ENCODE results near the gene WDR70. TPM values are rescaled to one million over a fixed set of nuclear protein-coding genes. Genes with fewer than 3 reads are reported as not detected.
"Not testable (repeated sequence)": the region's sequence is repeated elsewhere in the genome, so short reads cannot be mapped to it uniquely, and the experiment has no call there.

Gene WDR70
- total RNA-seq, 3 donors from 2014 or later (not counting 1 experiment from before 2014, with no cell fraction given): 36.3 to 47.0 (median 41.3) TPM

GRCh38 chr5:37578176-37578575 is 199.1 kb downstream of the WDR70 start:
- Histone ChIP-seq H3K36me3 (ENCODE audit: control insufficient read depth, insufficient read depth, low read length) (no peaks in the 10 kb centered on the region), H3K27me3 (ENCODE audit: control insufficient read depth, insufficient read depth, low read length) (no peaks in the 10 kb centered on the region), H3K4me3 (ENCODE audit: low read length) (no peak overlapping the region), H3K9me3 (ENCODE audit: control insufficient read depth, insufficient read depth, low read length) (no peaks in the 10 kb centered on the region), H3K4me1 (ENCODE audit: control insufficient read depth, insufficient read depth, low read length) (no peaks in the 10 kb centered on the region), H3K27ac (ENCODE audit: low read length) (no peak overlapping the region)
- 100% methylated on average over 2 of the region's 3 CpGs for WGBS (ENCODE audit: insufficient coverage)
- no peaks in the 10 kb centered on the region for H3K36me3 Mint-ChIP-seq
- no peak overlapping the region for H3K4me3 Mint-ChIP-seq
- no peak overlapping the region for H3K27ac Mint-ChIP-seq
- TF ChIP-seq, protein P1, sequence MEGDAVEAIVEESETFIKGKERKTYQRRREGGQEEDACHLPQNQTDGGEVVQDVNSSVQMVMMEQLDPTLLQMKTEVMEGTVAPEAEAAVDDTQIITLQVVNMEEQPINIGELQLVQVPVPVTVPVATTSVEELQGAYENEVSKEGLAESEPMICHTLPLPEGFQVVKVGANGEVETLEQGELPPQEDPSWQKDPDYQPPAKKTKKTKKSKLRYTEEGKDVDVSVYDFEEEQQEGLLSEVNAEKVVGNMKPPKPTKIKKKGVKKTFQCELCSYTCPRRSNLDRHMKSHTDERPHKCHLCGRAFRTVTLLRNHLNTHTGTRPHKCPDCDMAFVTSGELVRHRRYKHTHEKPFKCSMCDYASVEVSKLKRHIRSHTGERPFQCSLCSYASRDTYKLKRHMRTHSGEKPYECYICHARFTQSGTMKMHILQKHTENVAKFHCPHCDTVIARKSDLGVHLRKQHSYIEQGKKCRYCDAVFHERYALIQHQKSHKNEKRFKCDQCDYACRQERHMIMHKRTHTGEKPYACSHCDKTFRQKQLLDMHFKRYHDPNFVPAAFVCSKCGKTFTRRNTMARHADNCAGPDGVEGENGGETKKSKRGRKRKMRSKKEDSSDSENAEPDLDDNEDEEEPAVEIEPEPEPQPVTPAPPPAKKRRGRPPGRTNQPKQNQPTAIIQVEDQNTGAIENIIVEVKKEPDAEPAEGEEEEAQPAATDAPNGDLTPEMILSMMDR (IDR thresholded peaks at IDR 0.05): no peak
- ATAC-seq: no peak
- no peak for DNase-seq
- intact Hi-C loops (cut with micrococcal nuclease): no loop called here
- no peaks in the 10 kb centered on the region for H3K27me3 Mint-ChIP-seq (ENCODE audit: low read depth in 2 of 2)
- peaks cover 6 to 8% of the 10 kb centered on the region in 2 donors for H3K4me1 Mint-ChIP-seq
- H3K9me3 Mint-ChIP-seq: no peaks in the 10 kb centered on the region

DNA sequence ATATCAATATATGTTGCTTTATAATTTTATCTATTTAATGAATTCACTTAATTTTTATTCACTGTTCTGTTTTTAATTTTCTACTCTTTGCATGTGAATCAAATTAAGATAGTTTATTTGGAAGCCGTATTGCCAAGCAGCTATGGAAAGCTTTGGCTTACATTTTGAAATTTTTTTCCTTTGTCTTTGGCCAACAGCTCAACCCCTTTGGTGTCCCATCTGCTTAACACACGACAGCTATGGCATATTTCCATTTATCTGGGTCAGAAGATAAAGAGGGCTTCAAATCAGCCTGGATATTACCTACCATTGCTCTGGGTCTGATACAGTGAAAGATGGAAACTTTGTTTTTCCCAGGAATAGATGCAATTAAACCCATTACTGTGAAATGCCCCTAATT is 201.0 kb downstream of the WDR70 start:
- Mint-ChIP-seq H3K27me3 (ENCODE audit: low read depth in 2 of 2) (no peaks in the 10 kb centered on the region), H3K36me3 (no peaks in the 10 kb centered on the region), H3K27ac (no peak overlapping the region), H3K4me1 (peaks cover 6 to 7% of the 10 kb centered on the region in 2 donors), H3K9me3 (no peaks in the 10 kb centered on the region), H3K4me3 (no peak overlapping the region)
- no peak overlapping the region for H3K27ac ChIP-seq (ENCODE audit: low read length)
- DNase-seq: no peak
- no peak overlapping the region for H3K4me3 ChIP-seq (ENCODE audit: low read length)
- H3K36me3 ChIP-seq (ENCODE audit: control insufficient read depth, insufficient read depth, low read length): no peaks in the 10 kb centered on the region
- 100% methylated on average over 2 of the region's 2 CpGs for WGBS (ENCODE audit: insufficient coverage)
- TF ChIP-seq, protein P1 (IDR thresholded peaks at IDR 0.05): no peak
- no peak for ATAC-seq
- no peaks in the 10 kb centered on the region for H3K4me1 ChIP-seq (ENCODE audit: control insufficient read depth, insufficient read depth, low read length)
- no peaks in the 10 kb centered on the region for H3K27me3 ChIP-seq (ENCODE audit: control insufficient read depth, insufficient read depth, low read length)
- intact Hi-C loops (cut with micrococcal nuclease): no loop called here
- H3K9me3 ChIP-seq (ENCODE audit: control insufficient read depth, insufficient read depth, low read length): no peaks in the 10 kb centered on the region

DNA sequence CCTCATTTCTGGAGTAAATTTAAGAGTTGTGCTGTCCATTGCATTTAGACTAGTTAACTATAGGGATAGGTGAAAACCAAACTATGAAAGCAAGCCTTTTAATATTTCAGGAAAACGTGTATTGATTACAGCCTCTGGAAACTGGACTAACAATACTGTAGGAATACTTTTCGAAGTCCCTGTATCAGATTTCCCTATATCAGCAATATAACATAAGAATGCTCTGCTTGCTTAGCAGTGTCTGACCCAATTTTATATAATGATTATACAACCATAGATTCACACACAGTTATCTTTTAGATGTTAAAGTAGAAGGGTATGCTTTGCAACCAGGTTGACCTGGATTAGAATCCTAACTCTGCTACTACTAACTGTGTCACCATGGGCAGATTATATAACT is 203.1 kb downstream of the WDR70 start:
- intact Hi-C loops (cut with micrococcal nuclease): no loop called here
- H3K36me3 Mint-ChIP-seq: no peaks in the 10 kb centered on the region
- no peaks in the 10 kb centered on the region for H3K27me3 ChIP-seq (ENCODE audit: control insufficient read depth, insufficient read depth, low read length)
- H3K4me3 ChIP-seq (ENCODE audit: low read length): no peak overlapping the region
- TF ChIP-seq, protein P1 (IDR thresholded peaks at IDR 0.05): no peak
- H3K9me3 ChIP-seq (ENCODE audit: control insufficient read depth, insufficient read depth, low read length): no peaks in the 10 kb centered on the region
- no peak overlapping the region for H3K27ac ChIP-seq (ENCODE audit: low read length)
- no peaks in the 10 kb centered on the region for H3K27me3 Mint-ChIP-seq (ENCODE audit: low read depth in 2 of 2)
- no peaks in the 10 kb centered on the region for H3K9me3 Mint-ChIP-seq
- no peak overlapping the region for H3K4me3 Mint-ChIP-seq
- H3K27ac Mint-ChIP-seq: no peak overlapping the region
- no peak for DNase-seq
- WGBS (ENCODE audit: insufficient coverage): 94% methylated on average over 2 of the region's 2 CpGs
- H3K36me3 ChIP-seq (ENCODE audit: control insufficient read depth, insufficient read depth, low read length): no peaks in the 10 kb centered on the region
- no peaks in the 10 kb centered on the region for H3K4me1 Mint-ChIP-seq
- no peak for ATAC-seq
- H3K4me1 ChIP-seq (ENCODE audit: control insufficient read depth, insufficient read depth, low read length): no peaks in the 10 kb centered on the region

DNA sequence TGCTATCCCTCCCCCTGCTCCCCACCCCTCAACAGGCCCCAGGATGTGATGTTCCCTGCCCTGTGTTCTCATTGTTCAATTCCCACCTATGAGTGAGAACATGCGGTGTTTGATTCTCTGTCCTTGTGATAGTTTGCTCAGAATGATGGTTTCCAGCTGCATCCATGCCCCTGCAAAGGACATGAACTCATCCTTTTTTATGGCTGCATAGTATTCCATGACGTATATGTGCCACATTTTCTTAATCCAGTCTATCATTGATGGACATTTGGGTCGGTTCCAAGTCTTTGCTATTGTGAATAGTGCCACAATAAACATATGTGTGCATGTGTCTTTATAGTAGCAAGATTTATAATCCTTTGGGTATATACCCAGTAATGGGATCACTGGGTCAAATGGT is 214.2 kb downstream of the WDR70 start:
- H3K36me3 ChIP-seq (ENCODE audit: control insufficient read depth, insufficient read depth, low read length); H3K4me3 ChIP-seq (ENCODE audit: low read length); H3K36me3 Mint-ChIP-seq; H3K9me3 ChIP-seq (ENCODE audit: control insufficient read depth, insufficient read depth, low read length); H3K27me3 ChIP-seq (ENCODE audit: control insufficient read depth, insufficient read depth, low read length); H3K27ac ChIP-seq (ENCODE audit: low read length); H3K4me1 ChIP-seq (ENCODE audit: control insufficient read depth, insufficient read depth, low read length); intact Hi-C loops (cut with micrococcal nuclease); DNase-seq; ATAC-seq; H3K27ac Mint-ChIP-seq; H3K4me3 Mint-ChIP-seq; H3K9me3 Mint-ChIP-seq; H3K27me3 Mint-ChIP-seq (ENCODE audit: low read depth in 2 of 2): not testable (repeated sequence)
- 94% methylated on average over 2 of the region's 3 CpGs for WGBS (ENCODE audit: insufficient coverage)
- peaks cover 6 to 13% of the 10 kb centered on the region in 2 donors for H3K4me1 Mint-ChIP-seq

DNA sequence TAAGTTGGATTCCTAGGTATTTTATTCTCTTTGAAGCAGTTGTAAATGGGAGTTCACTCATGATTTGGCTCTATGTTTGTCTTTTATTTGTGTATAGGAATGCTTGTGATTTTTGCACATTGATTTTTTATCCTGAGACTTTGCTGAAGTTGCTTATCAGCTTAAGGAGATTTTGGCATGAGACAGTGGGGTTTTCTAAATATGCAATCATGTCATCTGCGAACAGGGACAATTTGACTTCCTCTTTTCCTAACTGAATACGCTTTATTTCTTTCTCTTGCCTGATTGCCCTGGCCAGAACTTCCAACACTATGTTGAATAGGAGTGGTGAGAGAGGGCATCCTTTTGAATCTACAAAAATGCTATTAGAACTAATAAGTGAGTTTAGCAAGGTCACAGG is 215.7 kb downstream of the WDR70 start:
- H3K9me3 ChIP-seq (ENCODE audit: control insufficient read depth, insufficient read depth, low read length); H3K27me3 Mint-ChIP-seq (ENCODE audit: low read depth in 2 of 2); intact Hi-C loops (cut with micrococcal nuclease); H3K9me3 Mint-ChIP-seq; H3K4me3 ChIP-seq (ENCODE audit: low read length); H3K27me3 ChIP-seq (ENCODE audit: control insufficient read depth, insufficient read depth, low read length); DNase-seq; H3K27ac ChIP-seq (ENCODE audit: low read length); H3K4me1 ChIP-seq (ENCODE audit: control insufficient read depth, insufficient read depth, low read length); H3K4me3 Mint-ChIP-seq; H3K27ac Mint-ChIP-seq; ATAC-seq; H3K36me3 ChIP-seq (ENCODE audit: control insufficient read depth, insufficient read depth, low read length); H3K36me3 Mint-ChIP-seq: not testable (repeated sequence)
- peaks cover 6 to 13% of the 10 kb centered on the region in 2 donors for H3K4me1 Mint-ChIP-seq
- no CpG with 5 or more reads among the region's 2 CpGs for WGBS (ENCODE audit: insufficient coverage)
